ENCODE measurements around the gene MED28.
"Not testable (repeated sequence)": the region's sequence is repeated elsewhere in the genome, so short reads cannot be mapped to it uniquely, and the experiment has no call there.

MED28 gene

DNA sequence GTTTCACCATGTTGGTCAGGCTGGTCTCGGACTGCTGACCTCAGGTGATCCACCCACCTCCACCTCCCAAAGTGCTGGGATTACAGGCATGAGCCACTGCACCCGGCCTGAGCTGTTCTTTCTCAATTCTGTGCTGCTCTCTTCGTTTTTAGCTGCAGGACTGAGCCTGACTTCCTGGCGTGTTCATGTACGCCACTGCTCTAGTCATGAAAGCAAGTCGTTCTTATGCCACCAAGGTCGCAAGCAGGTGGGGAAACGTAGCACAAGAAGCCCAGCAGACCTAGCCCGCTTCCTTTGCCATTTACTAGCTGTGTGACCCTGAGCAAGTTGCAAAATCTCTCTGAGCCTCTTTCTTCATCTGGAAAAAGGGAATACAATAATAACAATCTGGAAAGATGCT is 43.4 kb downstream of the MED28 start:
- Histone ChIP-seq H3K27me3 (ENCODE audit: insufficient read depth, low read length, poor library complexity, severe bottlenecking) (no peaks in the 10 kb centered on the region), H3K9me2 (replicated peaks; ENCODE audit: low read depth, low read length) (no peaks in the 10 kb centered on the region), H3K4me2 (ENCODE audit: low read depth, low read length, poor library complexity, severe bottlenecking) (no peak overlapping the region), H3K36me3 (ENCODE audit: insufficient read depth, low read length) (no peaks in the 10 kb centered on the region), H3K4me1 (ENCODE audit: insufficient read depth, low read length, poor library complexity, severe bottlenecking) (no peaks in the 10 kb centered on the region), H3F3A (ENCODE audit: low read depth) (no peaks in the 10 kb centered on the region), H2AFZ (ENCODE audit: low read length) (no peak overlapping the region), H3K79me2 (ENCODE audit: insufficient read depth, low read length) (no peaks in the 10 kb centered on the region), H3K9me3 (ENCODE audit: insufficient read depth, low read depth, low read length) (no peaks in the 10 kb centered on the region), H3K4me3 (ENCODE audit: low read length, poor library complexity, severe bottlenecking) (no peak overlapping the region), H3K9ac (ENCODE audit: low read depth, low read length, poor library complexity, severe bottlenecking) (no peak overlapping the region), H4K20me1 (ENCODE audit: insufficient read depth, low read length, poor library complexity, severe bottlenecking) (no peaks in the 10 kb centered on the region)
- no peak for TF ChIP-seq EZH2phosphoT487 (IDR thresholded peaks at IDR 0.05; ENCODE audit: borderline replicate concordance)
- TF ChIP-seq, protein P1, sequence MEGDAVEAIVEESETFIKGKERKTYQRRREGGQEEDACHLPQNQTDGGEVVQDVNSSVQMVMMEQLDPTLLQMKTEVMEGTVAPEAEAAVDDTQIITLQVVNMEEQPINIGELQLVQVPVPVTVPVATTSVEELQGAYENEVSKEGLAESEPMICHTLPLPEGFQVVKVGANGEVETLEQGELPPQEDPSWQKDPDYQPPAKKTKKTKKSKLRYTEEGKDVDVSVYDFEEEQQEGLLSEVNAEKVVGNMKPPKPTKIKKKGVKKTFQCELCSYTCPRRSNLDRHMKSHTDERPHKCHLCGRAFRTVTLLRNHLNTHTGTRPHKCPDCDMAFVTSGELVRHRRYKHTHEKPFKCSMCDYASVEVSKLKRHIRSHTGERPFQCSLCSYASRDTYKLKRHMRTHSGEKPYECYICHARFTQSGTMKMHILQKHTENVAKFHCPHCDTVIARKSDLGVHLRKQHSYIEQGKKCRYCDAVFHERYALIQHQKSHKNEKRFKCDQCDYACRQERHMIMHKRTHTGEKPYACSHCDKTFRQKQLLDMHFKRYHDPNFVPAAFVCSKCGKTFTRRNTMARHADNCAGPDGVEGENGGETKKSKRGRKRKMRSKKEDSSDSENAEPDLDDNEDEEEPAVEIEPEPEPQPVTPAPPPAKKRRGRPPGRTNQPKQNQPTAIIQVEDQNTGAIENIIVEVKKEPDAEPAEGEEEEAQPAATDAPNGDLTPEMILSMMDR (conservative IDR thresholded peaks at IDR 0.05; ENCODE audit: low read length): no peak

- not testable (repeated sequence) for H3F3A ChIP-seq (ENCODE audit: low read depth); H3K79me2 ChIP-seq (ENCODE audit: insufficient read depth, low read length); H3K4me2 ChIP-seq (ENCODE audit: low read depth, low read length, poor library complexity, severe bottlenecking); H3K9ac ChIP-seq (ENCODE audit: low read depth, low read length, poor library complexity, severe bottlenecking); H4K20me1 ChIP-seq (ENCODE audit: insufficient read depth, low read length, poor library complexity, severe bottlenecking); H3K9me3 ChIP-seq (ENCODE audit: insufficient read depth, low read depth, low read length); H2AFZ ChIP-seq (ENCODE audit: low read length); H3K4me3 ChIP-seq (ENCODE audit: low read length, poor library complexity, severe bottlenecking); H3K36me3 ChIP-seq (ENCODE audit: insufficient read depth, low read length); H3K9me2 ChIP-seq (replicated peaks; ENCODE audit: low read depth, low read length); H3K27me3 ChIP-seq (ENCODE audit: insufficient read depth, low read length, poor library complexity, severe bottlenecking); H3K4me1 ChIP-seq (ENCODE audit: insufficient read depth, low read length, poor library complexity, severe bottlenecking)
These were observed 44.8 kb downstream of the MED28 start for GRCh38 chr4:17659196-17659595.

- no peaks in the 10 kb centered on the region for H3K27me3 ChIP-seq (ENCODE audit: insufficient read depth, low read length, poor library complexity, severe bottlenecking)
- no peaks in the 10 kb centered on the region for H3K79me2 ChIP-seq (ENCODE audit: insufficient read depth, low read length)
- H3K4me2 ChIP-seq (ENCODE audit: low read depth, low read length, poor library complexity, severe bottlenecking): no peak overlapping the region
- H3K4me3 ChIP-seq (ENCODE audit: low read length, poor library complexity, severe bottlenecking): no peak overlapping the region
- no peaks in the 10 kb centered on the region for H3K9me2 ChIP-seq (replicated peaks; ENCODE audit: low read depth, low read length)
- no peaks in the 10 kb centered on the region for H4K20me1 ChIP-seq (ENCODE audit: insufficient read depth, low read length, poor library complexity, severe bottlenecking)
- no peak overlapping the region for H3K9ac ChIP-seq (ENCODE audit: low read depth, low read length, poor library complexity, severe bottlenecking)
- no peaks in the 10 kb centered on the region for H3K36me3 ChIP-seq (ENCODE audit: insufficient read depth, low read length)
- TF ChIP-seq, protein P1 (conservative IDR thresholded peaks at IDR 0.05; ENCODE audit: low read length): no peak
- TF ChIP-seq EZH2phosphoT487 (IDR thresholded peaks at IDR 0.05; ENCODE audit: borderline replicate concordance): no peak
- peaks cover 27% of the 10 kb centered on the region for H3K4me1 ChIP-seq (ENCODE audit: insufficient read depth, low read length, poor library complexity, severe bottlenecking)
- H3F3A ChIP-seq (ENCODE audit: low read depth): 0 out of 2 replicates have a peak, but pooled peaks cover 4% of the 10 kb centered on the region
- no peaks in the 10 kb centered on the region for H3K9me3 ChIP-seq (ENCODE audit: insufficient read depth, low read depth, low read length)
- no peak overlapping the region for H2AFZ ChIP-seq (ENCODE audit: low read length)
These were observed 48.3 kb downstream of the MED28 start for GRCh38 chr4:17662694-17663093.

GRCh38 chr4:17664755-17665154 is 50.3 kb downstream of the MED28 start:
- Histone ChIP-seq H3K9me2 (replicated peaks; ENCODE audit: low read depth, low read length) (no peaks in the 10 kb centered on the region), H3F3A (ENCODE audit: low read depth) (0 out of 2 replicates have a peak, but pooled peaks cover 4% of the 10 kb centered on the region), H4K20me1 (ENCODE audit: insufficient read depth, low read length, poor library complexity, severe bottlenecking) (no peaks in the 10 kb centered on the region), H3K4me1 (ENCODE audit: insufficient read depth, low read length, poor library complexity, severe bottlenecking) (peaks cover 27% of the 10 kb centered on the region), H3K79me2 (ENCODE audit: insufficient read depth, low read length) (no peaks in the 10 kb centered on the region), H3K27me3 (ENCODE audit: insufficient read depth, low read length, poor library complexity, severe bottlenecking) (no peaks in the 10 kb centered on the region), H3K9ac (ENCODE audit: low read depth, low read length, poor library complexity, severe bottlenecking) (peak overlapping the region; percentile 56), H3K4me2 (ENCODE audit: low read depth, low read length, poor library complexity, severe bottlenecking) (peak overlapping the region; percentile 72), H3K9me3 (ENCODE audit: insufficient read depth, low read depth, low read length) (no peaks in the 10 kb centered on the region), H3K4me3 (ENCODE audit: low read length, poor library complexity, severe bottlenecking) (peak overlapping the region; percentile 67), H2AFZ (ENCODE audit: low read length) (peak overlapping the region; percentile 55), H3K36me3 (ENCODE audit: insufficient read depth, low read length) (no peaks in the 10 kb centered on the region)
- TF ChIP-seq EZH2phosphoT487 (IDR thresholded peaks at IDR 0.05; ENCODE audit: borderline replicate concordance): no peak
- TF ChIP-seq, protein P1 (conservative IDR thresholded peaks at IDR 0.05; ENCODE audit: low read length): peak; percentile 47
